Measurements from ENCODE around the gene DNAJC3. TPM values are rescaled to one million over a fixed set of nuclear protein-coding genes. Genes with fewer than 3 reads are reported as not detected.
"Not testable (repeated sequence)": the region's sequence is repeated elsewhere in the genome, so short reads cannot be mapped to it uniquely, and the experiment has no call there.

DNAJC3 gene
- total RNA-seq, 2 experiments from 2014 or later, result 17.6 to 17.7 TPM

GRCh38 chr13:95728957-95729356, 52.0 kb downstream of the DNAJC3 start:
- H3K36me3 Mint-ChIP-seq (ENCODE audit: low read depth), result peaks cover 96% of the 10 kb centered on the region
- ChIA-PET POLR2A (no interaction called here), CTCF (no interaction called here)
- no peak overlapping the region for H3K4me3 ChIP-seq (ENCODE audit: low read length)
- H3K27ac ChIP-seq (ENCODE audit: low read depth in 1 of 2, low read length in 2 of 2), result no peak overlapping the region
- TF ChIP-seq, protein P1, sequence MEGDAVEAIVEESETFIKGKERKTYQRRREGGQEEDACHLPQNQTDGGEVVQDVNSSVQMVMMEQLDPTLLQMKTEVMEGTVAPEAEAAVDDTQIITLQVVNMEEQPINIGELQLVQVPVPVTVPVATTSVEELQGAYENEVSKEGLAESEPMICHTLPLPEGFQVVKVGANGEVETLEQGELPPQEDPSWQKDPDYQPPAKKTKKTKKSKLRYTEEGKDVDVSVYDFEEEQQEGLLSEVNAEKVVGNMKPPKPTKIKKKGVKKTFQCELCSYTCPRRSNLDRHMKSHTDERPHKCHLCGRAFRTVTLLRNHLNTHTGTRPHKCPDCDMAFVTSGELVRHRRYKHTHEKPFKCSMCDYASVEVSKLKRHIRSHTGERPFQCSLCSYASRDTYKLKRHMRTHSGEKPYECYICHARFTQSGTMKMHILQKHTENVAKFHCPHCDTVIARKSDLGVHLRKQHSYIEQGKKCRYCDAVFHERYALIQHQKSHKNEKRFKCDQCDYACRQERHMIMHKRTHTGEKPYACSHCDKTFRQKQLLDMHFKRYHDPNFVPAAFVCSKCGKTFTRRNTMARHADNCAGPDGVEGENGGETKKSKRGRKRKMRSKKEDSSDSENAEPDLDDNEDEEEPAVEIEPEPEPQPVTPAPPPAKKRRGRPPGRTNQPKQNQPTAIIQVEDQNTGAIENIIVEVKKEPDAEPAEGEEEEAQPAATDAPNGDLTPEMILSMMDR (IDR thresholded peaks at IDR 0.05), result no peak
- ATAC-seq (ENCODE audit: poor library complexity) (no peak), DNase-seq (no peak)
- H3K9me3 ChIP-seq (ENCODE audit: control insufficient read depth in 1 of 2, insufficient read depth in 1 of 2, low read length in 2 of 2), result peaks cover 11 to 32% of the 10 kb centered on the region in 2 experiments
- no peak overlapping the region for H3K4me3 Mint-ChIP-seq
- peaks cover 14% of the 10 kb centered on the region for H3K4me1 Mint-ChIP-seq (ENCODE audit: low read depth)
- H3K9me3 Mint-ChIP-seq, result peaks cover 18% of the 10 kb centered on the region
- H3K4me1 ChIP-seq (ENCODE audit: insufficient read depth, low read length), result no peaks in the 10 kb centered on the region
- no peaks in the 10 kb centered on the region for H3K27me3 Mint-ChIP-seq
- H3K36me3 ChIP-seq (ENCODE audit: insufficient read depth, low read length), result peaks cover 34% of the 10 kb centered on the region
- intact Hi-C loops (cut with DNase I, micrococcal nuclease), result loop anchor here in 1 of 2 experiments (10.0 kb wide), 1 partner anchor 54 kb away; the partner anchor contains the start of gene DNAJC3
- no peak overlapping the region for H3K27ac Mint-ChIP-seq
- H3K27me3 ChIP-seq (ENCODE audit: control insufficient read depth in 1 of 2, insufficient read depth in 2 of 2, low read length in 2 of 2), result no peaks in the 10 kb centered on the region

GRCh38 chr13:95734124-95734523, 57.2 kb downstream of the DNAJC3 start:
- Histone ChIP-seq H3K36me3 (ENCODE audit: insufficient read depth, low read length) (peaks cover 18% of the 10 kb centered on the region), H3K9me3 (ENCODE audit: control insufficient read depth in 1 of 2, insufficient read depth in 1 of 2, low read length in 2 of 2) (peaks cover 11 to 38% of the 10 kb centered on the region in 2 experiments), H3K4me1 (ENCODE audit: insufficient read depth, low read length) (no peaks in the 10 kb centered on the region), H3K4me3 (ENCODE audit: low read length) (no peak overlapping the region), H3K27ac (ENCODE audit: low read depth in 1 of 2, low read length in 2 of 2) (no peak overlapping the region), H3K27me3 (ENCODE audit: control insufficient read depth in 1 of 2, insufficient read depth in 2 of 2, low read length in 2 of 2) (no peaks in the 10 kb centered on the region)
- Mint-ChIP-seq H3K9me3 (peaks cover 20% of the 10 kb centered on the region), H3K36me3 (ENCODE audit: low read depth) (peaks cover 63% of the 10 kb centered on the region), H3K4me1 (ENCODE audit: low read depth) (peaks cover 6% of the 10 kb centered on the region), H3K4me3 (no peak overlapping the region), H3K27ac (no peak overlapping the region), H3K27me3 (no peaks in the 10 kb centered on the region)
- DNase-seq (no peak), ATAC-seq (ENCODE audit: poor library complexity) (no peak)
- ChIA-PET POLR2A (interaction anchor here (0.8 to 0.9 kb wide), 2 partner anchors 12 to 23 kb away, joined by 3 read pairs; no protein-coding TSS in a partner anchor), CTCF (interaction anchor here (0.7 kb wide), 1 partner anchor 39 kb away, joined by 3 read pairs; no protein-coding TSS in a partner anchor)
- TF ChIP-seq, protein P1 (IDR thresholded peaks at IDR 0.05), result no peak
- intact Hi-C loops (cut with DNase I, micrococcal nuclease), result no loop called here

DNA sequence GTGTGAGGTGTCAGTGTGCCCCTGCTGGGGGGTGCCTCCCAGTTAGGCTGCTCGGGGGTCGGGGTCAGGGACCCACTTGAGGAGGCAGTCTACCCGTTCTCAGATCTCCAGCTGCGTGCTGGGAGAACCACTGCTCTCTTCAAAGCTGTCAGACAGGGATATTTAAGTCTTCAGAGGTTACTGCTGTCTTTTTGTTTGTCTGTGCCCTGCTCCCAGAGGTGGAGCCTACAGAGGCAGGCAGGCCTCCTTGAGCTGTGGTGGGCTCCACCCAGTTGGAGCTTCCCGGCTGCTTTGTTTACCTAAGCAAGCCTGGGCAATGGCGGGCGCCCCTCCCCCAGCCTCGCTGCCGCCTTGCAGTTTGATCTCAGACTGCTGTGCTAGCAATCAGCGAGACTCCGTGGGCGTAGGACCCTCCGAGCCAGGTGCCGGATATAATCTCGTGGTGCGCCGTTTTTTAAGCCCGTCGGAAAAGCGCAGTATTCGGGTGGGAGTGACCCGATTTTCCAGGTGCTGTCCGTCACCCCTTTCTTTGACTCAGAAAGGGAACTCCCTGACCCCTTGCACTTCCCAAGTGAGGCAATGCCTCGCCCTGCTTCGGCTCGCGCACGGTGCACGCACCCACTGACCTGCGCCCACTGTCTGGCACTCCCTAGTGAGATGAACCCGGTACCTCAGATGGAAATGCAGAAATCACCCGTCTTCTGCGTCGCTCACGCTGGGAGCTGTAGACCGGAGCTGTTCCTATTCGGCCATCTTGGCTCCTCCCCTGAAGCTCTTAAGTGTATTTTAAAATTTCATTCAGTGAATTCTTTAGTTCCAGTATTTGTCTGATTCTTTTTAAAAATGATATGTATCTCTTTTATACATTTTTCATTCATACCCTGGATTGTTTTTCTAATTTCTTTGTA, 63.4 kb downstream of the DNAJC3 start:
- POLR2A ChIA-PET; ATAC-seq (ENCODE audit: poor library complexity); H3K9me3 ChIP-seq (ENCODE audit: control insufficient read depth in 1 of 2, insufficient read depth in 1 of 2, low read length in 2 of 2); H3K27ac ChIP-seq (ENCODE audit: low read depth in 1 of 2, low read length in 2 of 2); H3K27me3 Mint-ChIP-seq; H3K27me3 ChIP-seq (ENCODE audit: control insufficient read depth in 1 of 2, insufficient read depth in 2 of 2, low read length in 2 of 2); H3K4me3 ChIP-seq (ENCODE audit: low read length); H3K4me3 Mint-ChIP-seq; H3K27ac Mint-ChIP-seq; H3K36me3 ChIP-seq (ENCODE audit: insufficient read depth, low read length); intact Hi-C loops (cut with DNase I, micrococcal nuclease); CTCF ChIA-PET; H3K9me3 Mint-ChIP-seq; DNase-seq: not testable (repeated sequence)
- H3K36me3 Mint-ChIP-seq (ENCODE audit: low read depth), result peaks cover 30% of the 10 kb centered on the region
- H3K4me1 Mint-ChIP-seq (ENCODE audit: low read depth), result peaks cover 26% of the 10 kb centered on the region
- peaks cover 12% of the 10 kb centered on the region for H3K4me1 ChIP-seq (ENCODE audit: insufficient read depth, low read length)

Data from CD4-positive, alpha-beta T cell (primary cell).